ENCODE measurements around the gene SERINC2. TPM values are rescaled to one million over a fixed set of nuclear protein-coding genes. Genes with fewer than 3 reads are reported as not detected.

SERINC2 gene
- total RNA-seq, 1 experiment from 2014 or later, result 50.1 TPM

DNA sequence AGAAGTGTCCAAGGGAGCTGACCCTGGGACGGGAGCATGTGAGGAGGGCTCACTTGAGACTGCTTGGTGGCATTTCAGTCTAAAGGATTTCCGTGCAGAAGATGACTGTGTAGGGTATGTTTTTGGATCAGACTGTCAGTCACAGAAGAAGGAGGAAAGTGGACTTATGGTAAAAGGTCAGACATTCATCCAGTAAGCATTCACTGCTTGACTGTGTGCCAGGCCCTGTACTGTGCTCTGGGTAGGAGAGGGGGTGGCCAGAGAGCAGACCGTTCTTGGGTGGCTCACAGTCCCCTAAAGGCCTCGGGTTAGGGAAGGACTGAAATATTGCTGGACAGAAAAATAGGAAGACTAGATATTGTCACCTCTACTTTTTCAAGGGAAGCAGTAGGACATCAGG is 2.1 kb upstream of the SERINC2 start (continued):
- TF ChIP-seq TCF7L2 (IDR thresholded peaks at IDR 0.05; ENCODE audit: borderline replicate concordance, extremely low read depth, insufficient read depth, insufficient read length), result no peak

DNA sequence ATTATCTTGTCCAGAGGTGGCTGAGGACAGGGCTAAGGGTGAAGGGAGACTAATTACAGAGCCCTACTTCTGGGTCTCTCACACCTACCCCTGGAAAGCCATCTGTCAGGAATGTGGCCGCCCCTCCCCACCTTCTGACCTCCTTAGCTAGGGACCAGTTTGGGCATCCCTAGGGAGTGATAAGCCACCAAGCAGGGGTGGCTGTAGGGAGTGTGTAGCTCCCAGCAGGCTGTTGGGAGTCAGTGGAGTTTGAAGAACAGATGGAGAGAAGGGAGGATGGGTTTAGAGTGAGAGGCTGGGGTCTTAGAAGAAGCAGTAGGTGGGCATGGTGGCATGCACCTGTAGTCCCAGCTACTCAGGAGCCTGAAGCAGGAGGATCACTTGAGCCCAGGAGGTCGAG is 808 bp upstream of the SERINC2 start:
- Histone ChIP-seq H3K4me3 (replicated peaks in 1 of 2; ENCODE audit: low read depth in 1 of 2, low read length in 2 of 2) (peak overlapping the region; percentile 38 to 98; a peak in 2 of 4 replicates), H2AFZ (ENCODE audit: low read depth, low read length, poor library complexity, severe bottlenecking) (no peak overlapping the region), H4K20me1 (ENCODE audit: insufficient read depth) (no peaks in the 10 kb centered on the region), H3K36me3 (ENCODE audit: control insufficient read depth in 1 of 2, insufficient read depth in 2 of 2, low read length in 2 of 2) (no peaks in the 10 kb centered on the region), H3K9me2 (ENCODE audit: insufficient read depth) (no peaks in the 10 kb centered on the region), H3K4me2 (ENCODE audit: low read length) (peak overlapping the region; percentile 97), H3K9me3 (ENCODE audit: control insufficient read depth in 1 of 2, insufficient read depth in 1 of 2, low read depth in 1 of 2, low read length in 2 of 2) (no peaks in the 10 kb centered on the region), H3K27ac (ENCODE audit: low read depth, low read length) (no peak overlapping the region), H3K9ac (ENCODE audit: low read length) (no peak overlapping the region), H3K27me3 (ENCODE audit: insufficient read depth, low read length) (no peaks in the 10 kb centered on the region), H3K4me1 (ENCODE audit: control insufficient read depth in 1 of 2, insufficient read depth in 2 of 2, low read length in 2 of 2) (peaks cover 8 to 37% of the 10 kb centered on the region in 2 experiments; a peak in 3 of 4 replicates), H3K79me2 (ENCODE audit: insufficient read depth, low read length) (peaks cover 13% of the 10 kb centered on the region; the same call in 1 of the 2 replicates)
- no TSS peak for BruUV-seq (replicated peaks)
- intact Hi-C loops (cut with micrococcal nuclease), result no loop called here
- POLR2A ChIA-PET, result interaction anchor here (0.7 kb wide), 1 partner anchor 15 kb away, joined by 3 read pairs; no protein-coding TSS in a partner anchor
- DNase-seq (ENCODE audit: low read depth, low spot score) (no peak), ATAC-seq (no peak)
- TF ChIP-seq CBX3 (IDR thresholded peaks at IDR 0.05; ENCODE audit: low read depth) (no peak), EZH2phosphoT487 (IDR thresholded peaks at IDR 0.05; ENCODE audit: borderline replicate concordance) (no peak), TCF7L2 (IDR thresholded peaks at IDR 0.05; ENCODE audit: borderline replicate concordance, extremely low read depth, insufficient read depth, insufficient read length) (no peak), POLR2AphosphoS5 (IDR thresholded peaks at IDR 0.05; ENCODE audit: low read depth, low read length) (no peak), EGR1 (IDR thresholded peaks at IDR 0.05; ENCODE audit: low read depth) (no peak), SP1 (IDR thresholded peaks at IDR 0.05; ENCODE audit: low read depth) (no peak), JUND (IDR thresholded peaks at IDR 0.05) (no peak), CEBPB (IDR thresholded peaks at IDR 0.05; ENCODE audit: low read depth) (no peak)
- TF ChIP-seq, protein P1, sequence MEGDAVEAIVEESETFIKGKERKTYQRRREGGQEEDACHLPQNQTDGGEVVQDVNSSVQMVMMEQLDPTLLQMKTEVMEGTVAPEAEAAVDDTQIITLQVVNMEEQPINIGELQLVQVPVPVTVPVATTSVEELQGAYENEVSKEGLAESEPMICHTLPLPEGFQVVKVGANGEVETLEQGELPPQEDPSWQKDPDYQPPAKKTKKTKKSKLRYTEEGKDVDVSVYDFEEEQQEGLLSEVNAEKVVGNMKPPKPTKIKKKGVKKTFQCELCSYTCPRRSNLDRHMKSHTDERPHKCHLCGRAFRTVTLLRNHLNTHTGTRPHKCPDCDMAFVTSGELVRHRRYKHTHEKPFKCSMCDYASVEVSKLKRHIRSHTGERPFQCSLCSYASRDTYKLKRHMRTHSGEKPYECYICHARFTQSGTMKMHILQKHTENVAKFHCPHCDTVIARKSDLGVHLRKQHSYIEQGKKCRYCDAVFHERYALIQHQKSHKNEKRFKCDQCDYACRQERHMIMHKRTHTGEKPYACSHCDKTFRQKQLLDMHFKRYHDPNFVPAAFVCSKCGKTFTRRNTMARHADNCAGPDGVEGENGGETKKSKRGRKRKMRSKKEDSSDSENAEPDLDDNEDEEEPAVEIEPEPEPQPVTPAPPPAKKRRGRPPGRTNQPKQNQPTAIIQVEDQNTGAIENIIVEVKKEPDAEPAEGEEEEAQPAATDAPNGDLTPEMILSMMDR (IDR thresholded peaks at IDR 0.05 in 2 of 3, conservative IDR thresholded peaks at IDR 0.05 in 1 of 3; ENCODE audit: borderline replicate concordance in 1 of 3, insufficient read depth in 1 of 3, low read depth in 2 of 3, low read length in 2 of 3), result no peak
- TF ChIP-seq, protein P2, sequence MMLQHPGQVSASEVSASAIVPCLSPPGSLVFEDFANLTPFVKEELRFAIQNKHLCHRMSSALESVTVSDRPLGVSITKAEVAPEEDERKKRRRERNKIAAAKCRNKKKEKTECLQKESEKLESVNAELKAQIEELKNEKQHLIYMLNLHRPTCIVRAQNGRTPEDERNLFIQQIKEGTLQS (IDR thresholded peaks at IDR 0.05), result no peak
- RAD21 ChIA-PET (ENCODE audit: low non-redundant PET in 1 of 2, low total read pairs in 2 of 2, uncharacterized antibody in 2 of 2, unreplicated experiment in 2 of 2), result no interaction called here
- CTCF ChIA-PET, result interaction anchor here (0.9 to 2.6 kb wide), 3 partner anchors 10 to 18 kb away, joined by 3 to 10 read pairs (median 6); no protein-coding TSS in a partner anchor

Measured in HCT116 (cell line).